ENCODE results near the gene CEP44.

GRCh38 chr4:174279433-174280155, 4.1 kb upstream of the CEP44 start:
- no peak for TF ChIP-seq POLR2A (IDR thresholded peaks at IDR 0.05)
- no peak for TF ChIP-seq CTCF (IDR thresholded peaks at IDR 0.05)

Measured in thyroid gland (tissue), 4 donors.